ENCODE data around the gene IL1RAP.

DNA sequence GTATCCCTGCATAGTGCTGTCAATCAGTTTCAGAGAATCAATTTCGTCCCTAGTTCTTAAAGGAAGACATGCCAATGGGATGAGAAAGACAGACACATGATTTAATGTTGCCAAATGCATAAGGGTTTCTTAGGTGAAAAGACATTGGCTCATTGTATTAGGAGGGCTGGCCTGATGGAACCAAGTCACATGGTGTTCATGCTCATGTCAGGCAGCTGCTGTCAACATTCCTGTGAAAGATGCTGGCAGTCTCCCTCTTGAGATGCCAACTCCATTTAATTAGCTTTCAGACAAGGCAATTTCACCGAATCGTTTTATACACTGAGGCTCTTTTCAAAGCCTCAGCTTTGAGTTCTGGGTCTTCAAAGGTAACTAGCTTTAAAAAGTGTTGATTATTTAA is 16.1 kb upstream of the IL1RAP start:
- TF ChIP-seq, protein P1, sequence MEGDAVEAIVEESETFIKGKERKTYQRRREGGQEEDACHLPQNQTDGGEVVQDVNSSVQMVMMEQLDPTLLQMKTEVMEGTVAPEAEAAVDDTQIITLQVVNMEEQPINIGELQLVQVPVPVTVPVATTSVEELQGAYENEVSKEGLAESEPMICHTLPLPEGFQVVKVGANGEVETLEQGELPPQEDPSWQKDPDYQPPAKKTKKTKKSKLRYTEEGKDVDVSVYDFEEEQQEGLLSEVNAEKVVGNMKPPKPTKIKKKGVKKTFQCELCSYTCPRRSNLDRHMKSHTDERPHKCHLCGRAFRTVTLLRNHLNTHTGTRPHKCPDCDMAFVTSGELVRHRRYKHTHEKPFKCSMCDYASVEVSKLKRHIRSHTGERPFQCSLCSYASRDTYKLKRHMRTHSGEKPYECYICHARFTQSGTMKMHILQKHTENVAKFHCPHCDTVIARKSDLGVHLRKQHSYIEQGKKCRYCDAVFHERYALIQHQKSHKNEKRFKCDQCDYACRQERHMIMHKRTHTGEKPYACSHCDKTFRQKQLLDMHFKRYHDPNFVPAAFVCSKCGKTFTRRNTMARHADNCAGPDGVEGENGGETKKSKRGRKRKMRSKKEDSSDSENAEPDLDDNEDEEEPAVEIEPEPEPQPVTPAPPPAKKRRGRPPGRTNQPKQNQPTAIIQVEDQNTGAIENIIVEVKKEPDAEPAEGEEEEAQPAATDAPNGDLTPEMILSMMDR (IDR thresholded peaks at IDR 0.05): no peak
- TF ChIP-seq POLR2A (IDR thresholded peaks at IDR 0.05): no peak

Measured in body of pancreas (tissue), 4 donors.